GM19023 (cell line): Measurements from ENCODE around the gene CADM1.

Source experiments
- ATAC-seq: cut with Tn5 transposase; IDR thresholded peaks from one replicate; pipeline ENCODE4 v1.9.1; 2021; ENCODE audit warnings: mild to moderate bottlenecking, moderate library complexity; ENCODE audit not compliant: unreplicated experiment

The CADM1 gene

DNA sequence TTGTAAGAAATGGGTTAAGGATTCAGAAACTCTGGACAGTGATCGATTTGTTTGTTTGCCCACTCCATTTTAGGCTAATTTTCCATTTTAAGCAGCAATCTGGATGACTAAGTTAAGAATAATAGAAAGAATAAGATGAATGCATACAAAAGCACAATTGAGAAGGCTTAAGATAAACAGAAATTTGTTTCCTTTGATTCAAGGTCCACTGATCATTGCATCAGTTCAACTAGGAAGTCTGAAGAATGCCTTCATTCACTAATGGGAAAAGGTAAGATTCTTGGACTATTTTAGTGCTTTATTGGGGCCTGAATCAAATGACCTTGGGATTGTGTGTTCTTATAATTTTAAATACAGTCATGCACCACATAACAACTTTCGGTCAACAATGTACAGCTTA, 140.8 kb downstream of the CADM1 start:
- ATAC-seq = no peak

DNA sequence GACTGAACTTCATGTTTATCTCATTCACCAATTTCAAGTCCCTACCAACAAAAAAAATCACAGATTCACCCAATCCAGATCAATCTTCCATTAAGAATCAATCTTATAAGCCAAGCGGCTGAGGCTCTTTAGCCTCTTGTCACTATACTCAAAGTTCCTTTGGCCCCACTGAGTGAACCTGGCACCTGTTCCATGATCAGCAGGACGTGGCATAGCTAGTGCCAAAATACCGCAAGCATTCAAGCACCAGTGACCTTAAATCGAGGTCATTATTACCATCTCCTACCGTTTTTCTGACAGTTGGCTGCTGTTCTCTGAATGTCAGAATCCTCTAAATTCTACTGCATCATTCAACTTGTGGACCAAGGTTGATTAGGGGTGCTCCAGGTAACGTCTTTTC, 141.2 kb downstream of the CADM1 start:
- ATAC-seq = no peak

DNA sequence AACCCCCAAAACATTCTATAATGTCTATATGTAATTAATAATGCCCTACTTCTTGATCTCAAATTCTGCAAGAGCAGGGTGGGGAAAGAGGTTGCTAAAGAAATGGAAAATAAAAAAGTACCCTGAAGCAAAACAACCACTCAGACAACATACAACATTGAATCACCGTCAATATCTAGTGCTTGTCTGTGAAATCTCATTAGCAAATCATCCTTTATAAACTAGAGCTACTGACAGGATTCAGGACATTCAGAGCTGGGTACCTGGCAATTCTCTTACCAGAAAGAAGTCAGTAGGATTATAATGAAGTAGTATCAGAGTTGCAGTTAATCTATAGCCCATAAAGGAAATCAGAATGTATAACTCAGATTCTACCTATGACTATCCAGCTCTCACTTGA, 143.2 kb downstream of the CADM1 start:
- no peak for ATAC-seq

GRCh38 chr11:115360186-115360824, 143.9 kb downstream of the CADM1 start:
- no peak for ATAC-seq

DNA sequence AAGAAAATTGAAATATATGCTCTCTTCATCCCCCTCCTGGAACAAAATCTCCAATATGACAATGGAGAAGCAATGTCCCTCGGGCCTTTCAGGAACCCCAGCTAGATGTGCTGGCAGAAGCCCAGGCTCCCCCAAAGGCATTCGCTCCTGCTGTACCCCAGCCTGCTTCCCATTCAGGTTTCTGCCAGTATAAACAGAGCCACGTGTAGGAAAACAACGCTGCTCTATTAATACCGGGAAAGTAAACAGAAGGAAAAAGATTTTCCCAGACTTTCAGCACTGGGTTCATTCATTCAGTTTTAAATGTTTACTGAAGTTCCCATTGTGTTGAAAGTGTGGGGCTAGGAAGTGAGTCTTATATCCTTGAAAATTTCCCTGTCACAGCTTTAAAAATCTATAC, 147.1 kb downstream of the CADM1 start:
- no peak for ATAC-seq

DNA sequence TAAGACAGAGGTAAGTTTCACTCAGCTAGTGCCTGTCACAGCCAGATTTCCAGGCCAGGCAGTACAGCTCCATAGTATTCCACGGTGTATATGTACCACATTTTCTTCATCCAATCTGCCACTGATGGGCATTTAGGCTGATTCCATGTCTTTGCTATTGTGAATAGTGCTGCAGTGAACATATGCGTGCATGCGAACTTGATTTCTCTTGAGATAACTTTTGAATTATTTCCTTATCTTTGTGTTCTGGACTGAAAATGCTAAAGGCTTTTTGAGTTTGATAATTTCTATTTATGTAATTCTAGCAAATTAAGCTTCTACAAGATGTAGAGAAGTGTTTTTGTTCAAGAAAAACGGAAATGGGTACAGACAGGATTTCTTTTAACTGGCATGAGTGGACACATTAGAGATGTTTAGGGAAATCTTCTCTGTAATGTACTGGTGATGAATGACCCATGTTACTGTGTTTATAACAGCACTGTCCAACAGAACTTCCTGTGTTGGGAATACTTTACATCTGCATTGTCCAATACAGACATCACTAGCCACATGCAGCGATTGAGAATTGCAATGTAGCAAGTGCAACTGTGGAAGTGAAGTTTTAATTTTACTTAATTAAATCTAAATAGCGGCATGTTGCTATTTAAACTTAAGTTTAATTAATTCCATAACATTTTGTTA, 151.3 kb downstream of the CADM1 start:
- ATAC-seq = no peak

GRCh38 chr11:115349335-115350017, 154.7 kb downstream of the CADM1 start:
- ATAC-seq = no peak

DNA sequence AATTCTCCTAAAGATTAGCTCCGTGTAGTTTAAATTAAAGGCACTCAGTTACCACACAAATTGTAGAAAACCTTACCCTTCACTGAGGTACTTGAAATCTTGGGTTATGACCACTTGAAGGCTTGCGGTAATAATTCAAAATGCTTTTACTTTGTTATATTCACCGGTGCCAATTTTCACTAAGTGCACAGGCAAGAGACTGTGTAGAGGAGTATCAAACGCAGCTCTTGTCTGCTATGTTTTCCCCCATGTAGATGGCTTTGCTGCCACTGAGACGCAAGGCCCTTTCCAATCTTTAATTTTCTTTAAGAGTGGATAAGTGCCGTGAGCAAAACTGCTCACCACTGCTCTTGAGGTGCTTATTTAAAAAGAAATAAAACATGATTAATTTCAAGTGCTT, 155.8 kb downstream of the CADM1 start:
- no peak for ATAC-seq

- ATAC-seq = no peak
These were observed 157.1 kb downstream of the CADM1 start for GRCh38 chr11:115347106-115347505.

DNA sequence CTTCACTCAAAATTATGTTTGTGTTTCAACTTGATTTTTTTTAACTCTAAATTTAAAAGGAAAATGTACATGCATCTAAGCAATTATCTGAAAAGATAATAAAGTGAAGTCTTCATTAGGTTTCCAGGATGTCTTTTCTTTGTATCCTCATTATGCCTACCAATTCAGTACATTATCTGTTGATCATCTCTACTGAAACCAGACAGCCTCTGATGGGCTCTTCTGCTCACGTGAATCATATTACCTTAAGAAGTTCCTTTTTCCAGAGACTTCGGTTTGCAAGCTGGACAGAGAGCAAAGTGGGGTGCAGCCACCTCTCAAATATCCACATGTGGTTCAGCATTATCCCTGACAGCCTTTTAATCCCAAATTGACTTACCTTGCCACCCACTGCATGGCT, 158.4 kb downstream of the CADM1 start:
- no peak for ATAC-seq

GRCh38 chr11:115345361-115345760, 158.9 kb downstream of the CADM1 start:
- ATAC-seq = no peak

DNA sequence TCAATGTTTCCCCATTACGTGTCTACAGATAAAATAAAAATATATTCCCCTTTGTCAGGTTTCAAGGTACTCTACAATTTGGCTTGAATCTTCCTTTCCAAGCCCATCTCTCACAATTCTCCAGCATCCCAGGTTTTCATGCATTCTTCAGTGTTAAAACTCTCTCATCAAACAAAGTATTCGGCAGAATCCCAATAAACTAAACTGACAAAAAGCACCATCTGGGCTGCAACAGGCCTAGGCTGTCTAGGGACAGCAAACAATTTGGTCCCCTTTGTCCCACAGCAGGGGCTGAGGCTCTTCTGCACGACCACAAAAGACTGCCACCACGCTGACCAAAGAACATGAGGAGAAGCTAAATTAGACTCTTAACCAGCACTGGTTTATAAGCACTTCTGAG, 159.4 kb downstream of the CADM1 start:
- no peak for ATAC-seq

DNA sequence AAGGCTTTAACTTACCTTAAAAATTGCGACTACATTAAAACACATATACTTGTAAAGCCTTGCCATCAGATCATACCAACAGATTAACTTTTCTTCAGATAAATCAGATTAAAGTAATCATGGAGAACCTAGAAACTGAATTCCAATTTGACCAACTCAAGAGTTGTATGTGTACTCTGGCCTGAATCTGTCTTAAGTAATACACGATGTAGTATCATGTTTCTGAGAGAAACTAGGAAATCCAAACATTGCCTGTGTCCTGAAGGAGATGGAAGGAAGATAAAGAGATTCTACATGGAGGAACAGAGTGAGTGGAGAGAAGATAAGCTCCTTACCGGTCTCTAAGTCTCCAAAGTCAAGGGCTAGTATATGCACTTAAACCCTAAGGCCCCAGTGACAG, 162.1 kb downstream of the CADM1 start:
- ATAC-seq = no peak

DNA sequence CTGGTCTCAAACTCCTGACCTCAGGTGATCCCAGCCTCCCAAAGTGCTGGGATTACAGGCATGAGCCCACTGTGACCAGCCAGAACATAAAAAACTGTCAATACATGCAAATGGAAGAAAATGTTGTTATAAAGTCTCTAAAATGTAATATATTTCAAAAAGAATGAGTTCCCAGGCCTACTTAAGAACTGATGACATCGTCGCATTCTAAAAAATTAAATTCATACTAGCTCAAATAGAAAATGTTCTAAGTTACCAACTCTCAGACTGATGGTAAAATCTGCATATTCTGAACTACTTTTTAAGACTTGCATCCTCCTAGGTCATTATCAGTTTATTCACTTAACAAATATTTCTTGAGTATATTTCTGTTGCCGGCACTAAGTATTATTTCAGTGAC, 163.3 kb downstream of the CADM1 start:
- no peak for ATAC-seq

DNA sequence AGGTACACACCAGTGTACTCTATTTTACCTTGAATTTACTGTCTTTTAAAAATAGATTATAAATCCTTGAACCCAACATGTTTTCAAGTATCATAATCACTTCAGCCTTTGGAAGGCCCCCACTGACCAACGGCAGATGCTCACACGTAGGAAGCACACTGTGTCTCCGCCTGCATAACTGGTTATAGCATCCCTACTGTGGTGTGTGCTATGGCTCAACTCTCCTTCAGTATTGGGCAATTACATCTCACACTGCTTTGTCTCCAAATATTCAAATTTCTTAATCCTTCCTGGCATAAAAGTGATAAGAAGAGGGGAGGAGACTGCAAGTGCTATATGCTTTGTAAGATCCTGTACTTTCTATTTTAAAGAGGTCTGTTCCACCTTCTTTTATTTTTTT, 165.7 kb downstream of the CADM1 start:
- no peak for ATAC-seq

DNA sequence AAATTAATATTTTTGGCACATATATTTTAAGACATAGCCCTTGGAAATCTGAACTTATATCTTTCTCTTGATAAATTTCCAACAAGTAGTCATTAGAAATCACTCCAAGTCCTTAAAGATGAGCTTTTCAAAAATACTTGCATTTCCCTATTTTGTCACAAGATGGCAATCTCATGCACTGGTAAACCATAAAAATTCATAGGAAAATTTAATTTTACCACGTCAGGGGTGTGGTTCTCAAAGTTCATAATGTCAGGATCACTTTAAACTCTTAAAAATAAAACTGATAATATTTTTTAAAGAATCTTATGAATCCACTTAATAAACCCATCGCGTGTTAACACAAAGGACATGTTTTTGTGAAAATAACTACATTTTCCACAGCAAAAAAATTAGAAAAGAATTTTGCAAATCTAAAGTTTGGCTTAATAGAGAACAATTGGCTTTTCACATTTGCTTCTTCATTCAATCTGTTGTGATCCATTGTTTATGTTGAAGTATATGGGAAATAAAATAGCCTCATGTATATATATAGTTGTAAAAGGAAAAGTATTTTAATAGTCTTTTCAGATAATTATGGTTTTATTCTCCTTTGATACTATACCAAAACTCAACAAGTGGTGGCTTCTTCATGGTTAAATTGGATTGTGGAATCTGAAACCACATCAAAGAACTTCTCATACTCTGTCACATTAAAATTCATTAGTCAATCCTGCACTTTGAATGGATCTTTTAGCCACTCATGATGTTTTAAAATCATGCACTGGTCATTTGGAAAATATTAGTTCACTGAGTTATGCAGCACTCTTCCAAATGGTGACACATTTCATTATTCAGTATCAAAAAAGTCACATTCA, 169.1 kb downstream of the CADM1 start:
- ATAC-seq = no peak

DNA sequence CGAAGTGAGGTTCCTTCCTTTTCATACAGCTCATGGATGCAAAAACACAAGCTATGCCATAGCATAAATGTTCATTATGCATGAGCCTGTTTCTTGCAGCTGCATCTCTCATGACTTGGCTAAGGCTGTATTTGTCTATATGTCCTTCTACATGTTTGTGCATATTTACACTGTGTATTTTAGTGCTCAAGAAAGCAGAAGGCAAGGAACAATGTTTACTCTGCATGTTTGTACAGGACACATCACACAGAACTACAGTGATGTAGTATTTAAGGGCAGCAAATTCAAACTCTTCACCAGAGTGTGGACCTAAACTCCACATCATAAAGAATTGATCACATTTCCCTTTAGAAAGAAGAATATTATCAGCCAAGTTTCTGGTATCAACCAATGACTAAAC, 170.3 kb downstream of the CADM1 start:
- ATAC-seq = no peak

GRCh38 chr11:115333121-115333520, 171.1 kb downstream of the CADM1 start:
- no peak for ATAC-seq

DNA sequence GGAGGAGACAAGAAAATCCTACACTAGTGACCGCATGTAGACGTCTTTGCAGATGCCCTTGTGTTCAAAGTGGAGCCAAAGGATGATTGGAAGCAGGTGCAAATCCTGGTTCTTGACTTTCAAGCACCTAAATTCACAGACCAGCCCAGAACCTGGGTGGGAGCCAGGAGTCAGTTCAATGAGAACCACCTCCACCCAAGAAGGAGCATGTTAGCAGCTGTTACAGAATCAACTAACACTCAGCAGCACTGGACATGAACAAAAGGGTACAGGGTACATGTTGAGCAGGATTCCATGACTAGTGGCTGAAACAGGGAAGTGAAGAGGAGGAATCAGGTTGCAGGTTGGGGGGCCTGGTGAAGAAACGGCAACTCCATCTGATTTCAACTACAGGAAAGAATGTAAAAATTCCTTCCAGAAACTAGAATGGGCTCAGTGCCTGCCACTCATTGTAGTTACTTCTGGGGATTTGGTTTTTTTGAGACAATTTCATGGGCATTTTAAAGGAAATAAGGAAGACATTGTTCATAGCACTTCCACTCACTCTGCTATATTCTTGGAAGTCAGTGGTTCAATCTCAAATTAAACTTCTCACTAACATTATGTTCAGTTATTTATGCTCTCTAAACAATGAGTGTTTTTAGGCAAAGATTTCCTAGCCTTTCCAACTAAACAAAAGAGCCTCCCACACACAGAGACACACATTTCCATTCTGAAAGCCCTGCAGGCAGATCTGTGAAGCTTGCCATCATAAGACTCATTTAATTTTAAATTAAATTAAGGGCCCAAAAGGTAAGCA, 173.3 kb downstream of the CADM1 start:
- ATAC-seq = no peak

DNA sequence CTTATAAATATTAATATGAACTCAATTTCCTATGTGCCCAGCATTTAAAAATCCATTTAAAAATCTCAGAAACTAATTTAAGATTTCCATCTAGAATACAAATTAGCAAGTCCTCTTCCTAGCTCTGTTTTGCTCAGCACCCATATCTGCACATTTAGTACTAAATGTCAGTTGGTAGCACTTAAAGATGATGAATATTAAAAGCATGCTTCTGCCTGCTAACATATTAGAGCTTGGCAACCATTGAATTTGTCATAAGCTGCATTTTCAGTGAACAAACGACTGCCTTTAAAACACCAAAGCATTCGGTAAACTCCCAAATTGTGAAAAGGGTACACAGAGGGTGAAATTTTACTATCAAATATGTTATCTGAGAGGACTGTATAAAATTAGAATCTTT, 177.7 kb downstream of the CADM1 start:
- ATAC-seq = no peak

GRCh38 chr11:115325523-115325922, 178.7 kb downstream of the CADM1 start:
- no peak for ATAC-seq
